ENCODE data around the gene CDH22.

Gene CDH22

GRCh38 chr20:46350986-46351267 lies 42.6 kb upstream of the CDH22 start:
- H3K27ac ChIP-seq = no peak overlapping the region
- TF ChIP-seq CTCF (IDR thresholded peaks at IDR 0.05) = no peak
- H3K4me1 ChIP-seq (ENCODE audit: control insufficient read depth in 1 of 2, insufficient read depth in 1 of 2, low read depth in 1 of 2, low read length in 1 of 2) = no peaks in the 10 kb centered on the region
- peaks cover 100% of the 10 kb centered on the region for H3K36me3 ChIP-seq
- H3K4me3 ChIP-seq (ENCODE audit: low read depth in 1 of 2, low read length in 1 of 2) = no peak overlapping the region
- H3K9me3 ChIP-seq = no peaks in the 10 kb centered on the region
- no peaks in the 10 kb centered on the region for H3K27me3 ChIP-seq

GRCh38 chr20:46350201-46350985 lies 42.1 kb upstream of the CDH22 start:
- no peak overlapping the region for H3K27ac ChIP-seq
- no peaks in the 10 kb centered on the region for H3K4me1 ChIP-seq (ENCODE audit: control insufficient read depth in 1 of 2, insufficient read depth in 1 of 2, low read depth in 1 of 2, low read length in 1 of 2)

GRCh38 chr20:46349742-46350056 lies 41.4 kb upstream of the CDH22 start:
- H3K27ac ChIP-seq = no peak overlapping the region
- no peak overlapping the region for H3K4me3 ChIP-seq (ENCODE audit: low read depth in 1 of 2, low read length in 1 of 2)

More at GRCh38 chr20:46350201-46350985, 42.1 kb upstream of the CDH22 start:
- TF ChIP-seq CTCF (IDR thresholded peaks at IDR 0.05) = no peak
- no peaks in the 10 kb centered on the region for H3K27me3 ChIP-seq
- no peak overlapping the region for H3K4me3 ChIP-seq (ENCODE audit: low read depth in 1 of 2, low read length in 1 of 2)
- no peaks in the 10 kb centered on the region for H3K9me3 ChIP-seq
- peaks cover 99% of the 10 kb centered on the region for H3K36me3 ChIP-seq

GRCh38 chr20:46349035-46349741 lies 40.9 kb upstream of the CDH22 start:
- Histone ChIP-seq H3K27ac (no peak overlapping the region), H3K9me3 (no peaks in the 10 kb centered on the region), H3K27me3 (peaks cover 6% of the 10 kb centered on the region), H3K4me1 (ENCODE audit: control insufficient read depth in 1 of 2, insufficient read depth in 1 of 2, low read depth in 1 of 2, low read length in 1 of 2) (peaks cover under 1 to 2% of the 10 kb centered on the region in 2 experiments), H3K4me3 (ENCODE audit: low read depth in 1 of 2, low read length in 1 of 2) (no peak overlapping the region), H3K36me3 (peaks cover 93% of the 10 kb centered on the region)
- peak; percentile 59 for TF ChIP-seq CTCF (IDR thresholded peaks at IDR 0.05)

More at GRCh38 chr20:46349742-46350056, 41.4 kb upstream of the CDH22 start:
- H3K4me1 ChIP-seq (ENCODE audit: control insufficient read depth in 1 of 2, insufficient read depth in 1 of 2, low read depth in 1 of 2, low read length in 1 of 2) = no peaks in the 10 kb centered on the region
- peaks cover 1% of the 10 kb centered on the region for H3K27me3 ChIP-seq
- H3K9me3 ChIP-seq = no peaks in the 10 kb centered on the region
- peaks cover 98% of the 10 kb centered on the region for H3K36me3 ChIP-seq
- TF ChIP-seq CTCF (IDR thresholded peaks at IDR 0.05) = no peak

- no peak overlapping the region for H3K4me3 ChIP-seq (ENCODE audit: low read depth in 1 of 2, low read length in 1 of 2)
- H3K9me3 ChIP-seq = no peaks in the 10 kb centered on the region
- TF ChIP-seq CTCF (IDR thresholded peaks at IDR 0.05) = no peak
- H3K27me3 ChIP-seq = peaks cover 17% of the 10 kb centered on the region
- H3K36me3 ChIP-seq = peaks cover 83% of the 10 kb centered on the region
- H3K4me1 ChIP-seq (ENCODE audit: control insufficient read depth in 1 of 2, insufficient read depth in 1 of 2, low read depth in 1 of 2, low read length in 1 of 2) = peaks cover 11 to 12% of the 10 kb centered on the region in 2 experiments
- no peak overlapping the region for H3K27ac ChIP-seq
Observed at GRCh38 chr20:46347841-46348803, 39.8 kb upstream of the CDH22 start.

All from neutrophil (primary cell).